ENCODE results near the gene KMT2D. TPM values are rescaled to one million over a fixed set of nuclear protein-coding genes. Genes with fewer than 3 reads are reported as not detected.

KMT2D gene
- total RNA-seq, 1 donor from 2014 or later = 86.9 TPM

GRCh38 chr12:49033611-49034285 lies 26.8 kb downstream of the KMT2D start:
- H2AFZ ChIP-seq (ENCODE audit: low read depth, low read length) = no peak overlapping the region
- no peaks in the 10 kb centered on the region for H3K4me1 ChIP-seq (ENCODE audit: insufficient read depth, low read length)
- TF ChIP-seq CTCF (IDR thresholded peaks at IDR 0.05; ENCODE audit: insufficient read depth, low read depth, low read length) = no peak
- TF ChIP-seq EZH2 (IDR thresholded peaks at IDR 0.05; ENCODE audit: insufficient read depth, low read length) = no peak
- peaks cover 15% of the 10 kb centered on the region for H3K36me3 Mint-ChIP-seq (ENCODE audit: low read depth, unreplicated experiment)
- peaks cover 22% of the 10 kb centered on the region for H3K79me2 ChIP-seq (ENCODE audit: insufficient read depth, low read length)
- no peak overlapping the region for H3K9ac ChIP-seq (ENCODE audit: low read length)
- peaks cover 50% of the 10 kb centered on the region for H3K36me3 ChIP-seq (ENCODE audit: insufficient read depth, low read length)
- H3K4me3 ChIP-seq (ENCODE audit: insufficient read depth, low read depth, low read length) = no peak overlapping the region
- no peak overlapping the region for H3K4me3 Mint-ChIP-seq (ENCODE audit: unreplicated experiment)
- no peaks in the 10 kb centered on the region for H3K4me1 Mint-ChIP-seq (ENCODE audit: low read depth, unreplicated experiment)
- no peak overlapping the region for H3K27ac Mint-ChIP-seq (ENCODE audit: unreplicated experiment)
- H3K27ac ChIP-seq (ENCODE audit: low read depth, low read length) = no peak overlapping the region
- no peaks in the 10 kb centered on the region for H3K9me3 Mint-ChIP-seq (ENCODE audit: unreplicated experiment)
- H3K4me2 ChIP-seq (ENCODE audit: low read length) = no peak overlapping the region
- peaks cover 82% of the 10 kb centered on the region for H4K20me1 ChIP-seq (ENCODE audit: insufficient read depth, low read length)
- DNase-seq (ENCODE audit: low read depth) (no peak), FAIRE-seq (no peak)
- no peaks in the 10 kb centered on the region for H3K27me3 Mint-ChIP-seq (ENCODE audit: low read depth, unreplicated experiment)
- no peaks in the 10 kb centered on the region for H3K9me3 ChIP-seq (ENCODE audit: insufficient read depth, low read depth, low read length)
- no peaks in the 10 kb centered on the region for H3K27me3 ChIP-seq (ENCODE audit: insufficient read depth, low read length)

GRCh38 chr12:49032679-49033447 lies 27.7 kb downstream of the KMT2D start:
- no peak overlapping the region for H3K4me2 ChIP-seq (ENCODE audit: low read length)
- no peaks in the 10 kb centered on the region for H3K27me3 ChIP-seq (ENCODE audit: insufficient read depth, low read length)
- H3K4me1 Mint-ChIP-seq (ENCODE audit: low read depth, unreplicated experiment) = no peaks in the 10 kb centered on the region
- no peaks in the 10 kb centered on the region for H3K9me3 ChIP-seq (ENCODE audit: insufficient read depth, low read depth, low read length)
- DNase-seq (ENCODE audit: low read depth) = no peak
- H4K20me1 ChIP-seq (ENCODE audit: insufficient read depth, low read length) = peaks cover 81% of the 10 kb centered on the region
- no peak overlapping the region for H3K27ac ChIP-seq (ENCODE audit: low read depth, low read length)
- H3K9ac ChIP-seq (ENCODE audit: low read length) = no peak overlapping the region
- no peak for FAIRE-seq
- H3K4me1 ChIP-seq (ENCODE audit: insufficient read depth, low read length) = no peaks in the 10 kb centered on the region
- peaks cover 17% of the 10 kb centered on the region for H3K79me2 ChIP-seq (ENCODE audit: insufficient read depth, low read length)
- no peak overlapping the region for H2AFZ ChIP-seq (ENCODE audit: low read depth, low read length)
- peaks cover 53% of the 10 kb centered on the region for H3K36me3 ChIP-seq (ENCODE audit: insufficient read depth, low read length)
- H3K27ac Mint-ChIP-seq (ENCODE audit: unreplicated experiment) = no peak overlapping the region
- H3K9me3 Mint-ChIP-seq (ENCODE audit: unreplicated experiment) = no peaks in the 10 kb centered on the region
- TF ChIP-seq EZH2 (IDR thresholded peaks at IDR 0.05; ENCODE audit: insufficient read depth, low read length) (no peak), CTCF (IDR thresholded peaks at IDR 0.05; ENCODE audit: insufficient read depth, low read depth, low read length) (no peak)
- peaks cover 14% of the 10 kb centered on the region for H3K36me3 Mint-ChIP-seq (ENCODE audit: low read depth, unreplicated experiment)
- no peak overlapping the region for H3K4me3 ChIP-seq (ENCODE audit: insufficient read depth, low read depth, low read length)
- H3K27me3 Mint-ChIP-seq (ENCODE audit: low read depth, unreplicated experiment) = no peaks in the 10 kb centered on the region
- H3K4me3 Mint-ChIP-seq (ENCODE audit: unreplicated experiment) = no peak overlapping the region

GRCh38 chr12:49032276-49032675 lies 28.3 kb downstream of the KMT2D start:
- H3K4me1 ChIP-seq (ENCODE audit: insufficient read depth, low read length) = no peaks in the 10 kb centered on the region
- FAIRE-seq (no peak), DNase-seq (ENCODE audit: low read depth) (no peak)
- H3K4me3 Mint-ChIP-seq (ENCODE audit: unreplicated experiment) = no peak overlapping the region
- no peak overlapping the region for H3K4me3 ChIP-seq (ENCODE audit: insufficient read depth, low read depth, low read length)
- no peak overlapping the region for H3K4me2 ChIP-seq (ENCODE audit: low read length)
- no peaks in the 10 kb centered on the region for H3K9me3 Mint-ChIP-seq (ENCODE audit: unreplicated experiment)
- no peak overlapping the region for H3K9ac ChIP-seq (ENCODE audit: low read length)
- TF ChIP-seq EZH2 (IDR thresholded peaks at IDR 0.05; ENCODE audit: insufficient read depth, low read length) (no peak), CTCF (IDR thresholded peaks at IDR 0.05; ENCODE audit: insufficient read depth, low read depth, low read length) (no peak)
- peaks cover 54% of the 10 kb centered on the region for H3K36me3 ChIP-seq (ENCODE audit: insufficient read depth, low read length)
- peaks cover 14% of the 10 kb centered on the region for H3K79me2 ChIP-seq (ENCODE audit: insufficient read depth, low read length)
- H2AFZ ChIP-seq (ENCODE audit: low read depth, low read length) = no peak overlapping the region
- peaks cover 75% of the 10 kb centered on the region for H4K20me1 ChIP-seq (ENCODE audit: insufficient read depth, low read length)
- H3K27ac ChIP-seq (ENCODE audit: low read depth, low read length) = no peak overlapping the region
- H3K4me1 Mint-ChIP-seq (ENCODE audit: low read depth, unreplicated experiment) = no peaks in the 10 kb centered on the region
- peaks cover 12% of the 10 kb centered on the region for H3K36me3 Mint-ChIP-seq (ENCODE audit: low read depth, unreplicated experiment)
- no peaks in the 10 kb centered on the region for H3K27me3 ChIP-seq (ENCODE audit: insufficient read depth, low read length)
- H3K9me3 ChIP-seq (ENCODE audit: insufficient read depth, low read depth, low read length) = no peaks in the 10 kb centered on the region
- H3K27me3 Mint-ChIP-seq (ENCODE audit: low read depth, unreplicated experiment) = no peaks in the 10 kb centered on the region
- no peak overlapping the region for H3K27ac Mint-ChIP-seq (ENCODE audit: unreplicated experiment)

Data from astrocyte (in vitro differentiated cells and primary cell).